ENCODE data around the gene TRMT2A.

TRMT2A gene

GRCh38 chr22:20133930-20134549 lies 17.0 kb upstream of the TRMT2A start:
- in situ Hi-C loops (cut with MboI; ENCODE audit: low pct_unique_long_range_greater_than_20kb, low sequenced_read_pairs, unreplicated experiment), result no loop called here

GRCh38 chr22:20132686-20133246 lies 15.7 kb upstream of the TRMT2A start:
- in situ Hi-C loops (cut with MboI; ENCODE audit: low pct_unique_long_range_greater_than_20kb, low sequenced_read_pairs, unreplicated experiment), result no loop called here
- TF ChIP-seq CTCF (IDR thresholded peaks at IDR 0.05; ENCODE audit: extremely low read depth, insufficient read depth, missing control alignments), result no peak

More at GRCh38 chr22:20133930-20134549, 17.0 kb upstream of the TRMT2A start:
- DNase-seq (ENCODE audit: low spot score), result no peak
- TF ChIP-seq CTCF (IDR thresholded peaks at IDR 0.05; ENCODE audit: extremely low read depth, insufficient read depth, missing control alignments), result no peak

GRCh38 chr22:20131859-20132685 lies 15.0 kb upstream of the TRMT2A start:
- no peak for TF ChIP-seq CTCF (IDR thresholded peaks at IDR 0.05; ENCODE audit: extremely low read depth, insufficient read depth, missing control alignments)
- in situ Hi-C loops (cut with MboI; ENCODE audit: low pct_unique_long_range_greater_than_20kb, low sequenced_read_pairs, unreplicated experiment), result no loop called here
- DNase-seq (ENCODE audit: low spot score), result no peak

More at GRCh38 chr22:20132686-20133246, 15.7 kb upstream of the TRMT2A start:
- DNase-seq (ENCODE audit: low spot score), result no peak

- in situ Hi-C loops (cut with MboI; ENCODE audit: low pct_unique_long_range_greater_than_20kb, low sequenced_read_pairs, unreplicated experiment), result no loop called here
- no peak for TF ChIP-seq CTCF (IDR thresholded peaks at IDR 0.05; ENCODE audit: extremely low read depth, insufficient read depth, missing control alignments)
- DNase-seq (ENCODE audit: low spot score), result peak; percentile 85
Measured at GRCh38 chr22:20131597-20131858, 14.5 kb upstream of the TRMT2A start, which contains the start of gene ZDHHC8. Gene ZDHHC8, plus strand, starts transcription at chr22:20131804. Its CDS starts 144 bp downstream, at chr22:20131948.

- no peak for TF ChIP-seq CTCF (IDR thresholded peaks at IDR 0.05; ENCODE audit: extremely low read depth, insufficient read depth, missing control alignments)
- in situ Hi-C loops (cut with MboI; ENCODE audit: low pct_unique_long_range_greater_than_20kb, low sequenced_read_pairs, unreplicated experiment), result no loop called here
- peak; percentile 92 for DNase-seq (ENCODE audit: low spot score)
Measured at GRCh38 chr22:20130731-20131596, 13.9 kb upstream of the TRMT2A start.

- TF ChIP-seq CTCF (IDR thresholded peaks at IDR 0.05; ENCODE audit: extremely low read depth, insufficient read depth, missing control alignments), result no peak
- DNase-seq (ENCODE audit: low spot score), result no peak
- in situ Hi-C loops (cut with MboI; ENCODE audit: low pct_unique_long_range_greater_than_20kb, low sequenced_read_pairs, unreplicated experiment), result no loop called here
Measured at GRCh38 chr22:20130319-20130718, 13.3 kb upstream of the TRMT2A start.

Data from GM13977 (cell line).